HCT116 (cell line): Measurements from ENCODE around the gene GM2A.

Experiments
- EZH2 ChIP-seq: fragments of 200-600 bp; sonication (generic); IDR thresholded peaks from 2 replicates; pipeline ENCODE4 v1.6.1; 2017; ENCODE audit warnings: antibody characterized with exemption, mixed run types
- EZH2phosphoT487 ChIP-seq: fragments of 200-600 bp; IDR thresholded peaks from 2 replicates; pipeline ENCODE4 v1.6.1; 2018; ENCODE audit warnings: antibody characterized with exemption, borderline replicate concordance
- ZNF274 ChIP-seq: fragments of 200-500 bp; sonication (Bioruptor generic); IDR thresholded peaks from 2 replicates; pipeline ENCODE4 v1.6.1; 2014; ENCODE audit warnings: mild to moderate bottlenecking, low read depth, low read length, inconsistent platforms

GRCh38 chr5:151221574-151221973 is 31.4 kb upstream of the GM2A start:
- TF ChIP-seq EZH2 = no peak
- TF ChIP-seq ZNF274 = no peak
- TF ChIP-seq EZH2phosphoT487 = no peak
